Ascending aorta (tissue), 2 donors: Measurements from ENCODE around the gene HHIPL2. TPM values are rescaled to one million over a fixed set of nuclear protein-coding genes. Genes with fewer than 3 reads are reported as not detected.
A peak's percentile ranks its signal among the peaks of the same experiment; 100 is the strongest.

Source experiments
- DNase-seq, 2 donors: peaks; one replicate each; pipeline ENCODE4 v3.0.0-alpha.2; 2019; ENCODE audit warnings: low spot score in 2 of 2
- H3K27ac ChIP-seq, 2 donors: fragments of 200-600 bp; sonication (generic); one replicate each; pipeline ENCODE4 v1.5.1; 2016 to 2017; ENCODE audit warnings: mild to moderate bottlenecking in 1 of 2
- H3K27me3 ChIP-seq: fragments of 200-600 bp; sonication (generic); one replicate; pipeline ENCODE4 v1.5.1; 2017
- H3K36me3 ChIP-seq, 2 donors: fragments of 200-600 bp; sonication (generic); one replicate each; pipeline ENCODE4 v1.5.1; 2016
- H3K4me1 ChIP-seq, 2 donors: fragments of 200-600 bp; sonication (generic); one replicate each; pipeline ENCODE4 v1.5.1; 2016 to 2017; ENCODE audit warnings: mild to moderate bottlenecking in 1 of 2
- H3K4me3 ChIP-seq, 2 donors: fragments of 200-600 bp; sonication (generic); one replicate each; pipeline ENCODE4 v1.5.1; 2016 to 2017; ENCODE audit warnings: mild to moderate bottlenecking in 1 of 2
- H3K9me3 ChIP-seq, 2 donors: fragments of 200-600 bp; sonication (generic); one replicate each; pipeline ENCODE4 v1.5.1; 2016
- intact Hi-C: fragments of 100-400 bp; cut with DNase I; formaldehyde crosslinking; loops from one replicate; pipeline ENCODE4 v1.15.1; 2023
- total RNA-seq: library from RNA; depleted of rRNA; stranded (reverse); fragments of >200 nt; gene quantifications from one replicate; pipeline ENCODE4 v1.1.0, GENCODE V29; 2016
- TF ChIP-seq, protein P1 (sequence below), 3 experiments: fragments of 200-600 bp in 2 of 3; fragments of 450-650 bp in 1 of 3; sonication (generic) in 2 of 3; IDR thresholded peaks; one replicate each; pipeline ENCODE4 v1.5.1; 2016 to 2019; ENCODE audit warnings: antibody characterized with exemption in 3 of 3, mild to moderate bottlenecking in 1 of 3, moderate library complexity in 1 of 3

Gene HHIPL2
- total RNA-seq, 1 donor from 2014 or later = not detected

- TF ChIP-seq, protein P1, sequence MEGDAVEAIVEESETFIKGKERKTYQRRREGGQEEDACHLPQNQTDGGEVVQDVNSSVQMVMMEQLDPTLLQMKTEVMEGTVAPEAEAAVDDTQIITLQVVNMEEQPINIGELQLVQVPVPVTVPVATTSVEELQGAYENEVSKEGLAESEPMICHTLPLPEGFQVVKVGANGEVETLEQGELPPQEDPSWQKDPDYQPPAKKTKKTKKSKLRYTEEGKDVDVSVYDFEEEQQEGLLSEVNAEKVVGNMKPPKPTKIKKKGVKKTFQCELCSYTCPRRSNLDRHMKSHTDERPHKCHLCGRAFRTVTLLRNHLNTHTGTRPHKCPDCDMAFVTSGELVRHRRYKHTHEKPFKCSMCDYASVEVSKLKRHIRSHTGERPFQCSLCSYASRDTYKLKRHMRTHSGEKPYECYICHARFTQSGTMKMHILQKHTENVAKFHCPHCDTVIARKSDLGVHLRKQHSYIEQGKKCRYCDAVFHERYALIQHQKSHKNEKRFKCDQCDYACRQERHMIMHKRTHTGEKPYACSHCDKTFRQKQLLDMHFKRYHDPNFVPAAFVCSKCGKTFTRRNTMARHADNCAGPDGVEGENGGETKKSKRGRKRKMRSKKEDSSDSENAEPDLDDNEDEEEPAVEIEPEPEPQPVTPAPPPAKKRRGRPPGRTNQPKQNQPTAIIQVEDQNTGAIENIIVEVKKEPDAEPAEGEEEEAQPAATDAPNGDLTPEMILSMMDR (IDR thresholded peaks at IDR 0.05) = no peak
- H3K4me1 ChIP-seq = peaks cover 0 to 3% of the 10 kb centered on the region in 2 donors
These were observed 6.3 kb upstream of the HHIPL2 start for GRCh38 chr1:222554177-222554576.

GRCh38 chr1:222552882-222553281 lies 5.0 kb upstream of the HHIPL2 start:
- TF ChIP-seq, protein P1 (IDR thresholded peaks at IDR 0.05) = no peak
- Histone ChIP-seq H3K36me3 (peaks cover 4 to 8% of the 10 kb centered on the region in 2 donors), H3K9me3 (no peaks in the 10 kb centered on the region), H3K27ac (peak overlapping the region in 1 of 2 donors; percentile 38), H3K4me3 (no peak overlapping the region), H3K4me1 (peaks cover 0 to 3% of the 10 kb centered on the region in 2 donors), H3K27me3 (no peaks in the 10 kb centered on the region)
- intact Hi-C loops = no loop called here
- no peak for DNase-seq

More at GRCh38 chr1:222554177-222554576, 6.3 kb upstream of the HHIPL2 start:
- intact Hi-C loops = no loop called here
- no peak overlapping the region for H3K4me3 ChIP-seq
- no peak overlapping the region for H3K27ac ChIP-seq
- no peaks in the 10 kb centered on the region for H3K9me3 ChIP-seq
- peaks cover 6 to 11% of the 10 kb centered on the region in 2 donors for H3K36me3 ChIP-seq
- H3K27me3 ChIP-seq = no peaks in the 10 kb centered on the region
- no peak for DNase-seq

DNA sequence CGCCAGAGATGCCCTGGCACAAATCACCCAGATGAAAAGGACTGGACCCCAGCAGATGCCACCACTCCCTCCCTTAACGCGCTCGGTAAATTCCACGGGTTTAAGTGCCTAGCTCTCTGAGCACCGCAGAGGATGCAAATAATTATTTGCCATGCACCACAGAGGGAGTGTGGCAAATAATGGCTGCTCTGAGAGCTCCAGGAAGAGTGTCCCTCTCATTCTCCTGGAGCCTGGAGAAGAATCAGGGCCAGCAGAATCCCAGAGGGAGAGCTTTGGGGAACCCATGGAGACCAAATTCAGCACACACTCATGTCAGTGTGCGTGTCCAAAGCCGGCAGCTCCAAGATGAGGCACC lies 667 bp downstream of the HHIPL2 start:
- TF ChIP-seq, protein P1 (IDR thresholded peaks at IDR 0.05) = no peak
- H3K4me1 ChIP-seq = peaks cover 0 to 3% of the 10 kb centered on the region in 2 donors

DNA sequence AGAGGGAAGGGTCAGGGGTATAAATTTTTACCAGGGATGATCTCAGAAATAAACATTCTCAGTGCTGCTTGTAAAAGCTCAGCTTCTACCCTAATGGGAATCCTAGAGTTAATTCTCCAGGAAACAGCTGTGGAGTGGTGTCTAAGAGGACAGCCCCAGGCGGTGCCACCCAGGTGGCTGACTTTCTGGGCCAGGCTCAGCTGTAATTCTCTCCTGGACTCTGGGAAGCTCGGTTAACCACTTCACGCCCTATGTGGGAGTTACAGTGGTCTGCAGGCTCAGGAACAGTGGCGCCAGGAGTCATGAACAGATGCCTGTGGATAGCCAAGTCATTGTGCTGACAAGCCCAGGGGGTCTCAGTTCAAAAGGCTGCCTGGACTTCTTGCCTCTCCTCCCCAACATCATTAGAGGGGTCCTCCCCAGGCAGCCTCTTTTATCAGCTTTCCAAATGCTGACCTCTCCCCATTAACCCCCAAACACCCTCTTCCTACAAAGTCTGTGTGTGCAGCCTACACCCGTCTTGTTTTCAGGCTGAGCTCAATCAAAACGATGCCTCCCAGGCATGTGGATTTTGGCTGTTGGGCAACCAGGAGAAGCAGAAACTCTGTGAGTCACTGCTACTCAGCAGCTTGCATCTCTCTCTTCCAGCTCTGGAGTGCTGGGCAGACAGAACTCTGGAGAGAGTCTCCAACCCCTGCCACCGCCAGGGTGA lies 1.2 kb downstream of the HHIPL2 start:
- Histone ChIP-seq H3K27ac (no peak overlapping the region), H3K4me1 (peaks cover 0 to 3% of the 10 kb centered on the region in 2 donors), H3K27me3 (no peaks in the 10 kb centered on the region), H3K36me3 (no peaks in the 10 kb centered on the region), H3K9me3 (no peaks in the 10 kb centered on the region), H3K4me3 (no peak overlapping the region)
- TF ChIP-seq, protein P1 (IDR thresholded peaks at IDR 0.05) = no peak
- intact Hi-C loops = no loop called here
- no peak for DNase-seq

More for the DNA sequence above, 667 bp downstream of the HHIPL2 start:
- intact Hi-C loops = no loop called here
- no peak for DNase-seq
- no peak overlapping the region for H3K27ac ChIP-seq
- H3K9me3 ChIP-seq = no peaks in the 10 kb centered on the region
- no peak overlapping the region for H3K4me3 ChIP-seq
- no peaks in the 10 kb centered on the region for H3K36me3 ChIP-seq
- H3K27me3 ChIP-seq = no peaks in the 10 kb centered on the region

DNA sequence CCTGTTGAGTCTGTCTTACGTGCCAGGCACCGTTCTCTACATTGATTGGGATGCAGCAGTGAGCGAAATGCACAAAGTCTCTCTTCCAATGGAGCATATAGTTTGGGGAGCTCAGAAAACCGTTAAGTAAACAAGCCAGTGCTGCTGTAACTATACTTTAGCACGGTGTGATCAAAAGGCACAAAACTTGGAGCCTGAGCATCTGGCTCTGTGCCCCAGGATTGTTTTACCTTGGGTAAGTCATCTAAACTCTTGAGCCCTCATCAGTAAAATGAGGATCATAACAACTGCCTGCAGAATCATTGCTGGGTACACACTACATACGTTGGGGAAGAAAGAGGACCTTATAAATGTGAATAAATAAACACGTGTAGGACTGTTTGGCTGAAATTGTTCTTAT lies 1.8 kb downstream of the HHIPL2 start:
- Histone ChIP-seq H3K27ac (no peak overlapping the region), H3K4me1 (peaks cover 0 to 3% of the 10 kb centered on the region in 2 donors), H3K4me3 (no peak overlapping the region), H3K36me3 (no peaks in the 10 kb centered on the region), H3K9me3 (no peaks in the 10 kb centered on the region), H3K27me3 (no peaks in the 10 kb centered on the region)
- intact Hi-C loops = no loop called here
- TF ChIP-seq, protein P1 (IDR thresholded peaks at IDR 0.05) = no peak
- DNase-seq = no peak
